Hippocampal formation (tissue), 2 donors: Measurements from ENCODE around the gene APBB2.
A peak's percentile ranks its signal among the peaks of the same experiment; 100 is the strongest.
"Not testable (repeated sequence)": the region's sequence is repeated elsewhere in the genome, so short reads cannot be mapped to it uniquely, and the experiment has no call there.

Experiments
- DNase-seq, 2 donors: peaks; one replicate each; lab custom pipeline; 2025; lab: John Stamatoyannopoulos, UW

Gene APBB2

DNA sequence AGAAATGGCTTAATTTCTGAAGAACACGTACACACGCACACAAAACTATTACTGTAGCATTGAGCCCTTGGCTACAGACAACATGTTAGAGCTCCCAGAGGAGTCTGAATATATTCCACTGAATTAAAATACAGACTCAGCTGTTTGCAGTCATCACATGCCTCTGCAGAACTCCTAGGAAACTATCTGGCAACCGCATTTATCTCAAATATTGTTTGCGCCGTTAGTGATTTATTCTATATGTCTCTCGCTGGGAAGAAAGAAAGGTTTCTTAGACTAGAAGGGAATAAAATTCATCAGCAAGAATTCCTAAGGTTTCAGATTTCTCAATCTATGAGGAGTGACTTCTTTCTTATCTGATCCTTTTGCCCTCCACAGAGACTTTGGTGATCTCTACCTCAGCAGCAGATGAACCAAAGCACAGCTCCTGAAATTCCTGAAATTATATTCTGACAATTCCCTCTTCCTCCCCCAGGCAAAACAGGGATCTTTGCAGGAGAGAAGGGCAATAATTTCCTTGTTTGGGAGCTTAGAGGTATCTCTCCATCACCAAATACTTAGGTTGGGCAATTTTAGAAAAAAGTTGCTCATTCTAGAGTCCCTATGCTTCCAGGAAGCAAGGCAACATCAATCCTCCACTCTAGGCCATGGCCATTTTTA is 199.2 kb downstream of the APBB2 start:
- DNase-seq: no peak

GRCh38 chr4:41014158-41014557 is 200.2 kb downstream of the APBB2 start:
- no peak for DNase-seq

- DNase-seq: no peak
Measured at GRCh38 chr4:41013746-41014145, 200.6 kb downstream of the APBB2 start.

DNA sequence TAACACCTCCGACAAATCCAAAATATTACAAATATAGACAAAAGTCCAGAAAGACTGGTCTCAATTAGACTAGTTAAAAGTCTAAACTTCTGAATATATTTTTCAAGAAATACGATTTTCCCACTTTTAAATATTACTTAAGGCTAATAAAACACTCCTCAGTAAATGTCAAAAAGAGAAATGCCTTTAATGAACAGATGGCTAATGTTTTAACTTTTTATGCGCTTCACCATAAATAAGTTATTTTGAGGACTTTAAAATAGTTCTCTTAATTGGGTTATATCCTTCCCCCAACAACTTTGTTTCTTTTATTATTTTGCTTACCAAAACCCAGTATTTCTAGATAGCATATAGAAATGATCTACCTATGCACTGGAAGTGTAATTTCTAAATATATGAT is 201.4 kb downstream of the APBB2 start:
- no peak for DNase-seq

DNA sequence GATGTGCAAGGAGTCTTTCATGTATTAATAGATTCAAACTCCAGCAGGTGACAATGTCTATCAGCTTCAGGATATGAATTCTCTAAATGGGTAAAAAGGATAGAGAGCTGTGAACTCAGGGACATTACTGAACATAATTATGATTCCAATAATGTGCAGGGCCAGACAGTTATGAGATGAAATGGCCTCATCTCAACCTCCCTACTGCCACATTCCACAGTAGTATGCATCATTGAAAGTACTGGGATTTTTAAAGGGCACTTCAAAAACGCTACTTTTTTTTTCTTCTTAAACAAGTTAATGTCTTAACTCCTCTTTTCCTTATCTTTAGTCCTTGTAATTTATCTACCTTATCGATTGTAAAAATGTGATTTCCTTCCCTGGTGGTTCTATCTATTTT is 202.0 kb downstream of the APBB2 start:
- DNase-seq: no peak

GRCh38 chr4:41009411-41009810 is 204.9 kb downstream of the APBB2 start:
- DNase-seq: no peak

DNA sequence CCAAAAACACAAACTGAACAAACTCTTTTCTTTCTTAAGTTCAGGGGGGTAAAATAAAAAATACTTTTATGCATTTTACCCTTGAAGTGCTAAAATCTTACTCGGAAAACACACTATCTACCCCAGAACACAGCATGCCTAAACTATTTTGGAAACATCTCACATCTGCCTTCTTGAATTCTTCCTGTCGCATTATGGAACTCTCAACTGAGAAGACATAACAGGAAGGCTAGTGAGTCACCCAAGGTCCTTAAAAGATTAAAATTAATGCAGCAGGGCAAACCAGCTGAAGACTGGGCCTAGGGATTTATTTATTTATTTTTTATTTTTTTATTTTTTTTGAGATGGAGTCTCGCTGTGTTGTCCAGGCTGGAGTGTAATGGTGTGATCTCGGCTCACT is 208.2 kb downstream of the APBB2 start:
- no peak for DNase-seq

- DNase-seq: no peak
Measured at GRCh38 chr4:41002309-41002708, 212.0 kb downstream of the APBB2 start.

DNA sequence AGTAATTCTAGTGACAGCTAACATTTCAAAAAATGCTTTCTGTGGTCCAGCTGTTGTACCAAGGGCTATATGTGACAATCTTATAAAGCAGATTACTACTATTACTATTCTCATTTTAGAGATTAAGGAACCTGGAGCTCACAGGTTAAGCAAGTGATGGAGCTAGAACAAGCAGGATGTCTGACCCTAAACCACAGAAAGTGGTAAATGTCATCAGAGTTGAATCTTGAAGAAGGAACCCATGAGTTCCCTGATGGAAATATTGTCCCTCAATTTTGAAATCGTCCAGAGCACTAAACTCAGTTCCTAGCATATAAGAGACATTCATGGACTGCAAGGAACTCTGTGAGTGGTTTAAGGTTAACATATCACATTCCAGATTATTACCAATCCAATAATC is 214.0 kb downstream of the APBB2 start:
- DNase-seq: no peak

DNA sequence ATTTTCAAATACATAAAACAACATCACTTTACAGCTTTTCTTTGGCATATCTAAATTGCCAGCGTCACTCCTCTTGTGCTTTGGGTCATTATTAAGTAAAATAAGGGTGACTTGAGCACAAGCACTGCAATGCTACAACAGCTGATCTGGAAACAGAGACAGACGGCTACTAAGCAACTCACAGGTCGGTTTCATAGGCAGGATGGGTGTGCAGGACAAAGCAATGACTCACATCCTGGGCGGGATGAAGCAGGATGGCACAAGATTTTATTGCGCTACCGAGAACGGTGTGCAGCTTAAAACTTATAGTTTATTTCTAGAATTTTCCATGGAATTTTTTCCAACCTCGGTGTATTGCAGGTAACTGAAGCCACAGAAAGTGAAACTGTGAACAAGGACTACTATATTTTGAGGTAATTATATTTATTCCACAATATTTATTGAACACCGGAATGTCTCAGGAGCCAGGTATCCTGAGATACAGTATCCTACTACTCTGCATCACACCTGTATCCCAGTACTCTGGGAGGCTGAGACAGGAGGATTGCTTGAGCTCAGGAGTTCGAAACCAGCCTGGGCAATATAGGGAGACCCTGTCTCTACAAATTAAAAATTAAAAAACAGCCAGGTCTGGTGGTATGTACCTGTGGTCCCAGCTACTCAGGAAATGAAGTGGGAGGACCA is 215.5 kb downstream of the APBB2 start:
- no peak for DNase-seq

- no peak for DNase-seq
Measured at GRCh38 chr4:40995850-40996249, 218.5 kb downstream of the APBB2 start.

DNA sequence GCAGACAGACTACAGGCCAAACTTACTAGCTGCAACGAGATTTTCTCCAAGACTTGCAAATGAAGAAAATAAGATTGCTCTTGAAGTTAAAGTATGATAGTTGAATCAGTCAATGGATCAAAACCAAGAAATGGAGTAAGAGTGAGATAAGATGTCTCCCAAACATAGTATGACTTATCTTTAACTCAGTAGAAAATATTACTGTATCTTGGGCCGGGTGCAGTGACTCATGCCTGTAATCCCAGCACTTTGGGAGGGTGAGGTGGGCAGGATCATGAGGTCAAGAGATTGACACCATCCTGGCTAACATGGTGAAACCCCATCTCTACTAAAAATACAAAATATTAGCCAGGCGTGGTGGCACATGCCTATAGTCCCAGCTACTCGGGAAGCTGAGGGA is 220.0 kb downstream of the APBB2 start:
- not testable (repeated sequence) for DNase-seq

DNA sequence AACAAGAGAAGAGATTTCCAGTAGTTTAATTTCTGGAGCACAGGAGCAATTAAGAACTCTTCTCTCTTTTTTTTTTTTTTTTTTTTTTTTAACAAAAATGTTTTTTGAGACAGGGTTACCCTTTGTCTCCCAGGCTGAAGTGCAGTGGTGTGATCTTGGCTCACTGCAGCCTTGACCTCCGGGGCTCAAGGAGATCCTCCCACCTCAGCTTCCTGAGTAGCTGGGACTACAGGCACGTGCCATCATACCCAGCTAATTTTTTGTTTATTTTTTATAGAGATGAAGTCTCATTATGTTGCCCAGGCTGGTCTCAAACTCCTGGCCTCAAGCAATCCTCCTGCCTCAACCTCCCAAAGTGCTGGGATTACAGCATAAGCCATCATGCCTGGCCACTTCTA is 221.0 kb downstream of the APBB2 start:
- not testable (repeated sequence) for DNase-seq

DNA sequence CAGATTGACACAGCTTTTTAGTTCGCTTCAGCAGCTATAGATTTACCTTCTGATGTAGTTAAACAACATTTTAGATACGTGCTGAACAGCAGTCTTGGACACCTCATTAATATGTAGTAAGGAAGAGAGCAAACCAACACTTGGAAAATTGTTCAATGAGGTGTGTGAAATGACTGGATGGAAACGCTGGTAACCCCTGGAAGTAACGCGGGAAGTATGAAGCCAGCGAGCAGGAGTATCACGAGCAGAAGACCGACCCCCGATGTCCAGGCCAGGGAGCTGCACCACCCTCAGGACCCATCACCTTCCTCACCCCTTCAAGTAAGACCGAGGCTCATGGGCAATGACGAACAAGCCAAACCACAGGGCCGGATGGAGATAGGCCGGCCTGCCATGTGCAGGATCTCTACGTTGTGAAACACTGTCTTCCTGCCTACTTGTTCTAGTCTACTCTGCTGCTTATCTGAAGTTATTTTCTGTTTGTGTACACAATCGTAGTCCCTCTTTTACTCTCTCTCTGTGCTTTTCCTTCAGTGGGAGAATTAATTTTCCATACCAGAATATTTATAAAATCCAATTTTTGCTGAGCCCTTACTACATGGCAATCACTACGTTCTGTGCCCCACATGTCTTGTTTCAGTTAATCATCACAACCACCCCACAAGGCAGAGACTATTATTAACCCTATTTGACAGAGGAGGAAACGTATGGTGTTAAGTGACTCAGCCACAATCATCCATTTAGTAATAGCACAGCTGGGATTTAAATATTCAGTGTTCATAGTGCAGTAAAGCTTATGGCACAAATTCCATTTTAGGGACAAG is 221.7 kb downstream of the APBB2 start:
- DNase-seq: peak in 1 of 2 donors; percentile 49

DNA sequence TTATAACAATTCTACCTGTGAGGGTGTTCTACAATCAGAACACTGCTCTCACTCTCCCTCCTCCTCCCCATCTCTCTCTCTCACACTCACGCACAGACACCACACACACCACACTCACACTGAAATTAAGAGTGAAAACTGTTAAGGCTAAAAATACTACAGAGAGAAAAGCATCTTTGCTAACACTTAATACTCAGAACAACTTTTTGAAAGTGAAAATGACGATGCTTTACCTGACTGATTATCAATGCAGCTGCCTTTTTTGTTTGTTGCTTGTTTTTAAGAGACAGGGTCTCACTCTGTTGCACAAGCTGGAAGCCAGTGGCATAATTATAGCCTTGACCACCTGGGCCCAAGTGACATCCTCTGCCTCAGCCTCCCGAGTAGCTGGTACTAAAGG is 222.4 kb downstream of the APBB2 start:
- no peak for DNase-seq

DNA sequence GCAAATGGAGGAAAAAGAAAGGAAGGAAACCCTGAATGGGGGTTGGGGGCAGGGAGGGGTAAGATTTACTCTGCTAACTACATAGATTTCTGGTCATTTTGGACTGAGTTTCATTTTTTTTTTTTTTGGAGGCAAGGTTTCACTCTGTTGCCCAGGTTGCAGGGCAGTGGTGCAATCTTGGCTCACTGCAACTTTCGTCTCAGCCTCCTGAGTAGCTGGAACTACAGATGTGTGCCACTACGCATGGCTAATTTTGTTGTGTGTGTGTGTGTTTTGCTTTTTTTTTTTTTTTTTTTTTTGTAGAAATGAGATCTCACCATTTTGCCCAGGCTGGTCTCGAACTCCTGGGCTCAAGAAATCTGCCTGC is 223.5 kb downstream of the APBB2 start:
- no peak for DNase-seq

- DNase-seq: no peak
Measured at GRCh38 chr4:40990236-40990898, 224.0 kb downstream of the APBB2 start.

DNA sequence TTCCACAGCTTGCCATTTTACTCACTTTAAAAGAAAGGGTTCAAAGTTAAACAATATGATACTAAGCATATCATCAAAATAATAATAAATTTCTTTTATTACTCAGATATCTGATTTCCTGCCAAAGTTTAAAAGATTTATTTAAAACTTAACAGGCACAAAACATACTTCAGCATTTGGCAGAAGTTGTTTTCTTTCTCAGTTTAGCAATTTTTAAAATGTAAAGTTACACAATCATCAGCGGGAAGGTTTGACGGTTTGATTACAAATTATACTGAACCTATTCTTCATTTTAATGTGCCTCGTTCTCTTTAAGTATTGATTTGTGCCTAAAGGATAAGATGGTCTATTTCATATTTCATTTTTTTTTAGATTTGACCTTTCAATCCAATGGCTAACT is 227.2 kb downstream of the APBB2 start:
- no peak for DNase-seq

GRCh38 chr4:40986375-40986774 is 228.0 kb downstream of the APBB2 start:
- peak; percentile 33 to 71 for DNase-seq

GRCh38 chr4:40984051-40984450 is 230.3 kb downstream of the APBB2 start:
- no peak for DNase-seq

DNA sequence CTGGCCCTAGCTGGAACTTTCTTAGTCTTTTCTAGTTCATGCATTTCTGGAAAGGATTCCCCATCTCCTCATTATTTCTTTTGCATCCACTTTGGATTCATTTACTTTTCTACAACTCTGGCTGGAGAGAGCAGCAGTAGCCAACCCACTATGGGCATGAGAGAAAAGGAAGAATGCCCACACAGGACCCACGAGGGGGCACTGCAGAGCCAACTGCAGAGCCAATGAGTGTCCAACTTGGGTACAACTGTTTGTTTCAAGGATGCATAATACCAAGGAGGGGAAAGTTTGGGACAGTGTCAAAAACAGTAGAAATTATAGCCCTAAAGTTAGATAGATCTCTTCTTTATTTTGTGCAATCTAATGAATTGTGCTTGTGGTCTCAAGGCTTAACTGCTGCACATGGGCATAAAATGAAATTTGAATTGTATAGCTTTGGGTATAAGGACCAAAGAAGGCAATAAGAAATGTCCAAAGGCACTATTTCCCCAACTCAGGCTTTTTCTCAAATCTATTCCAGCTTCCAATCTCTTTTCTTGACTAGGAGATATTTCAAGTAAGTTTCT is 233.9 kb downstream of the APBB2 start:
- peak; percentile 7 to 51 for DNase-seq

- DNase-seq: no peak
Measured at GRCh38 chr4:40978548-40978947, 235.8 kb downstream of the APBB2 start.
